Caco-2 (cell line): ENCODE measurements around the gene MAPK4. TPM values are rescaled to one million over a fixed set of nuclear protein-coding genes. Genes with fewer than 3 reads are reported as not detected.

ENCODE experiments used
- BruUV-seq: library from RNA; stranded (reverse); fragments of 400-500 nt; replicated peaks from 2 replicates; lab custom pipeline; 2021; lab: Mats Ljungman, UMichigan
- CTCF ChIA-PET: fragments of 300-600 bp; sonication (Branson Sonifier 250); formaldehyde crosslinking; loops from one replicate; lab custom pipeline; 2022; ENCODE audit warnings: antibody characterized with exemption; lab: Charles Lee
- POLR2A ChIA-PET: fragments of 300-600 bp; sonication (Branson Sonifier 250); formaldehyde crosslinking; loops from one replicate; lab custom pipeline; 2022; ENCODE audit warnings: antibody characterized with exemption; lab: Charles Lee
- DNase-seq, 2 experiments: peaks; one replicate each; pipeline versions ENCODE4 v3.0.0 to v3.0.0-alpha.2; 2020 to 2022
- H3K27me3 ChIP-seq: replicated peaks from 2 replicates; pipeline ENCODE4 v1.6.0; 2011; ENCODE audit warnings: low read length; ENCODE audit not compliant: control insufficient read depth, insufficient read depth
- H3K36me3 ChIP-seq: 2 replicates; pipeline ENCODE4 v1.5.1; 2011; ENCODE audit warnings: low read length; ENCODE audit not compliant: control insufficient read depth, insufficient read depth
- H3K4me1 ChIP-seq: fragments of 250-450 bp; sonication (Bioruptor Pico); 2 replicates; pipeline ENCODE4 v1.5.1; 2020; ENCODE audit warnings: mild to moderate bottlenecking
- H3K4me3 ChIP-seq: 2 replicates; pipeline ENCODE4 v1.5.1; 2011; ENCODE audit warnings: low read depth, mild to moderate bottlenecking, control low read depth, low read length
- H3K9me3 ChIP-seq: fragments of 250-450 bp; sonication (Bioruptor Pico); 2 replicates; pipeline ENCODE4 v1.5.1; 2020; ENCODE audit warnings: mild to moderate bottlenecking, moderate library complexity
- H3K27ac Mint-ChIP-seq: one replicate; pipeline ENCODE4 v1.8.0; 2022; ENCODE audit warnings: mixed read lengths; ENCODE audit not compliant: unreplicated experiment
- H3K27me3 Mint-ChIP-seq: one replicate; pipeline ENCODE4 v1.8.0; 2022; ENCODE audit warnings: mixed read lengths; ENCODE audit not compliant: insufficient read depth, unreplicated experiment
- H3K36me3 Mint-ChIP-seq: one replicate; pipeline ENCODE4 v1.8.0; 2022; ENCODE audit warnings: mild to moderate bottlenecking, mixed read lengths; ENCODE audit not compliant: insufficient read depth, unreplicated experiment
- H3K4me1 Mint-ChIP-seq: one replicate; pipeline ENCODE4 v1.8.0; 2022; ENCODE audit warnings: low read depth, mixed read lengths; ENCODE audit not compliant: unreplicated experiment
- H3K4me3 Mint-ChIP-seq: one replicate; pipeline ENCODE4 v1.8.0; 2022; ENCODE audit warnings: mild to moderate bottlenecking, moderate library complexity, mixed read lengths; ENCODE audit not compliant: unreplicated experiment
- H3K9me3 Mint-ChIP-seq: one replicate; pipeline ENCODE4 v1.8.0; 2022; ENCODE audit warnings: mixed read lengths; ENCODE audit not compliant: unreplicated experiment
- CTCF ChIP-seq, 2 experiments: fragments of 200-600 bp in 1 of 2; IDR thresholded peaks; 1 replicate in 1 of 2; 2 replicates in 1 of 2; pipeline versions ENCODE4 v1.5.1 to v1.8.0; 2011 to 2022; ENCODE audit warnings: antibody characterized with exemption in 1 of 2, control low read depth in 1 of 2, inconsistent platforms in 1 of 2, low read depth in 1 of 2, low read length in 1 of 2, mild to moderate bottlenecking in 1 of 2, moderate library complexity in 1 of 2; ENCODE audit not compliant: insufficient read depth in 1 of 2, severe bottlenecking in 1 of 2, unreplicated experiment in 1 of 2
- intact Hi-C: fragments of 100-400 bp; cut with micrococcal nuclease; formaldehyde crosslinking; loops from one replicate; pipeline ENCODE4 v1.10.0; 2022; ENCODE audit not compliant: unreplicated experiment
- total RNA-seq: library from RNA; stranded (reverse); gene quantifications from 2 replicates; pipeline ENCODE4 v1.2.3, GENCODE V29; 2022

Gene MAPK4
- total RNA-seq, 1 experiment from 2014 or later, result 0.88 TPM

- no peaks in the 10 kb centered on the region for H3K36me3 ChIP-seq
- Mint-ChIP-seq H3K36me3 (no peaks in the 10 kb centered on the region), H3K27me3 (no peaks in the 10 kb centered on the region)
These were observed 65.1 kb downstream of the MAPK4 start for GRCh38 chr18:50624981-50625380.

GRCh38 chr18:50626317-50626716, 66.4 kb downstream of the MAPK4 start:
- CTCF ChIA-PET, result no interaction called here
- POLR2A ChIA-PET, result no interaction called here
- H3K9me3 ChIP-seq, result no peaks in the 10 kb centered on the region
- intact Hi-C loops, result no loop called here
- H3K27me3 ChIP-seq, result no peaks in the 10 kb centered on the region
- no peak for DNase-seq
- H3K9me3 Mint-ChIP-seq, result no peaks in the 10 kb centered on the region
- no peak overlapping the region for H3K4me3 ChIP-seq
- peaks cover under 1% of the 10 kb centered on the region for H3K4me1 Mint-ChIP-seq
- no TSS peak for BruUV-seq
- H3K27me3 Mint-ChIP-seq, result no peaks in the 10 kb centered on the region
- H3K36me3 Mint-ChIP-seq, result no peaks in the 10 kb centered on the region
- no peak overlapping the region for H3K27ac Mint-ChIP-seq
- H3K4me1 ChIP-seq, result no peaks in the 10 kb centered on the region
- TF ChIP-seq CTCF (IDR thresholded peaks at IDR 0.05; ENCODE audit: insufficient read depth in 1 of 2, low read depth in 1 of 2, low read length in 1 of 2, severe bottlenecking in 1 of 2, unreplicated experiment in 1 of 2), result no peak
- no peaks in the 10 kb centered on the region for H3K36me3 ChIP-seq
- no peak overlapping the region for H3K4me3 Mint-ChIP-seq

More at GRCh38 chr18:50624981-50625380, 65.1 kb downstream of the MAPK4 start:
- Mint-ChIP-seq H3K4me1 (no peaks in the 10 kb centered on the region), H3K27ac (no peak overlapping the region), H3K4me3 (no peak overlapping the region), H3K9me3 (no peaks in the 10 kb centered on the region)
- TF ChIP-seq CTCF (IDR thresholded peaks at IDR 0.05; ENCODE audit: insufficient read depth in 1 of 2, low read depth in 1 of 2, low read length in 1 of 2, severe bottlenecking in 1 of 2, unreplicated experiment in 1 of 2), result no peak
- Histone ChIP-seq H3K4me1 (no peaks in the 10 kb centered on the region), H3K27me3 (no peaks in the 10 kb centered on the region), H3K9me3 (no peaks in the 10 kb centered on the region), H3K4me3 (no peak overlapping the region)
- CTCF ChIA-PET, result no interaction called here
- no TSS peak for BruUV-seq
- POLR2A ChIA-PET, result no interaction called here
- intact Hi-C loops, result no loop called here
- DNase-seq, result no peak

- intact Hi-C loops, result no loop called here
- no TSS peak for BruUV-seq
- Histone ChIP-seq H3K27me3 (no peaks in the 10 kb centered on the region), H3K9me3 (no peaks in the 10 kb centered on the region), H3K4me1 (no peaks in the 10 kb centered on the region), H3K4me3 (no peak overlapping the region), H3K36me3 (no peaks in the 10 kb centered on the region)
- H3K27ac Mint-ChIP-seq, result no peak overlapping the region
- ChIA-PET POLR2A (no interaction called here), CTCF (no interaction called here)
- no peaks in the 10 kb centered on the region for H3K9me3 Mint-ChIP-seq
- DNase-seq, result no peak
- TF ChIP-seq CTCF (IDR thresholded peaks at IDR 0.05; ENCODE audit: insufficient read depth in 1 of 2, low read depth in 1 of 2, low read length in 1 of 2, severe bottlenecking in 1 of 2, unreplicated experiment in 1 of 2), result no peak
- no peaks in the 10 kb centered on the region for H3K27me3 Mint-ChIP-seq
- no peak overlapping the region for H3K4me3 Mint-ChIP-seq
- peaks cover 6% of the 10 kb centered on the region for H3K4me1 Mint-ChIP-seq
- H3K36me3 Mint-ChIP-seq, result no peaks in the 10 kb centered on the region
These were observed 68.0 kb downstream of the MAPK4 start for GRCh38 chr18:50627594-50628532.
